Posterior vena cava (tissue), 2 donors: Measurements from ENCODE around the gene RGS12. TPM values are rescaled to one million over a fixed set of nuclear protein-coding genes. Genes with fewer than 3 reads are reported as not detected.

ENCODE experiments used
- DNase-seq: peaks from one replicate; pipeline ENCODE4 v3.0.0-alpha.2; 2020; ENCODE audit warnings: low spot score
- intact Hi-C, 2 donors: fragments of 100-400 bp; cut with DNase I; formaldehyde crosslinking; loops; one replicate each; pipeline versions ENCODE4 v1.14.1 to v1.14.2; 2022 to 2023
- total RNA-seq, 2 donors: library from RNA; stranded (reverse); fragmentation: NEBNext Ultra II Directional; extraction: Animal tissue kit (Norgen Biotek cat#: 25700); gene quantifications; one replicate each; pipeline ENCODE4 v1.2.1, GENCODE V29; 2021
- donor health status: DM: yes; HTN: yes; CAD: no.
- donor health status: DM: yes; HTN: yes; CAD: no.

The RGS12 gene
- total RNA-seq, 2 donors from 2014 or later: 18.7 to 19.5 TPM

DNA sequence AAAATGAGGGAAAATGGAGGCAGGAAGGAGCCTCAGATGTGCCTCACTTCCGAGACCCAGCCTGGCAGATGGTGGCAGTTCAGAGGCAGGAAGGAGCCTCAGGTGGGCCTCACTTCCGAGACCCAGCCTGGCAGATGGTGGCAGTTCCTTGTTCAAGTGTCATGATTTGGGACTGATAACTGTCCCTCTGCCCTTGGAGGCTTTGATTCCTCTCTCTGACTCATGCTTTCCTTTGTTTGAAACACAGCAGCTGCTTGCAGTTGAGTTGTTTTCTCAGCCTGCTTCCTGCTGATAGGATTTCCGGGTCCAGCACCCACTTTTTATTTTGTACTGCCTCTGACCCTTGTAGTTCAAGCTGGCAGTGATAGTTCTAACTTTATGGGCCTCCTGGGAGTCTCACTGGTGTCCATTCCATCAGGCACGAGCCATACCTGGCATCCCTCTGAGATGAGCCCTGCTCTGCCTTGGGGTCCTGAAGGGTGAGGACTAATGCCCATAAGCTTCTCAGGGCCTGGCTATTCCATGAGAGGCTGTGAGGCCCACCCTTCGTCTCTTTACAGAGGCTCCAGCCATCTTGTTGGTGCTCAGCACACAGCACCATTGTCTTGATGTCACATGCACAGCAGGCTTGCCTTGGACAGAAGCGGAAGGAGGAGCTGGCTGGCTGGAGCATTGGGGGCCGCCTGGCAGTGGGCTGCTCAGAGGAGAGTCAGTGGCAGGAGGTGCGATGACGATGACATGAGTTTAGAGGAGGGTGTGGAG lies 13.0 kb downstream of the RGS12 start:
- intact Hi-C loops: no loop called here
- no peak for DNase-seq

DNA sequence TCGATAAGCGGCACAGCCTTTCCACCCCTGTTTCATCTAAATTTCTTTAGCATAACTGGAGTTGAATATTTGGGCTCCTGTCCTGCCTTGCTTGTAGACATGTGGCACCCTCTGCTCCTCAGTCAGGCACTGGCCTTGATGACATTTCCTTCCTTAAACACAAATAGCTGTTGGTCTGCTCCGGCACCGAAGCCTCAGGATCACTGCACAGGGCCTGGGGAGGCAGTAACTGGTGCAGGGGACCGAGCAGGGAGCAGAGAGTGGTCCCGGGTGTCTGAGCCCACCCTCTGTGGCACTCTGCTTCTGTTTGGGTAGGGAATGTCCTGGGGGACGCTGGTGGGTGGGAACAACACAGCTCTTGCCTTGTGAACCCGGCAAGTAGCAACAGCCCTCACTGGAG lies 13.6 kb downstream of the RGS12 start:
- intact Hi-C loops: no loop called here
- no peak for DNase-seq

DNA sequence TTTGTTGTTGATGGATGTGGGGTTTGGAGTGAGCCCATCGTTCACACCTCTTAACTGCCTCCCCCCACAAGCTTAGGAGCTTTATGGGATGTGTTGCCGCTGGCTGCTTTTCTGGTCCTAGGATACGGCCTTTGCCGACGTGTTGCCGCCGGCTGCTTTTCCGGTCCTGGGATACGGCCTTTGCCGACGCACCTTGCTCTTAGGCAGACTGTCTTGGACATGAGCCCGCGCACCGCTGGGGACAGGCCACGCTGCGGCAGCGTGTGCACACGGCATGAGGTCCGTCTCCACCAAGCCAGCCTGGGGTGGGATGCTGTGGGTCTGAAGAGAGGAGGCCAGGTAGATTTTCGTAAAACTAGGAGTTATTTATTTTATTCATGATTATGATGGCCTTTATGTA lies 14.2 kb downstream of the RGS12 start:
- DNase-seq: no peak
- intact Hi-C loops: no loop called here

DNA sequence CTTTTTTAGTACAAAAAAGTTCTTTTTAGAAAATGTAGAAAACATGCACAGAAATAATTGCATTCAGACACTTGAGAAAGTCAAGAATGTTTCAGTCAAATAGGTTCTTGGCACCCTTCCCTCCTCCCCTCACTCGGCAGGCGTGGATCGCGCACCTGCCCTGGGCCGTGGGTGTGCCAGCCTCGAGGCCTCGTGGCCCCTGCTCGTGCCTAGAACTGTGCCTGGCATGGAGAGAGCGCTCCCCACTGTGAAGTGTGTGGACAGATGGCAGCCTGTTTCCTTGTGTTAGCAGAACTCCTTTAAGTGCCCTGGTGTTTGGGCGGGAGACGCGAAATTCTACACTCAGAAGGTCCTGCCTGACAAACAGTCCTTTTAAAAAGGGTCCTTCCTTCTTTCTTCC lies 14.7 kb downstream of the RGS12 start:
- intact Hi-C loops: no loop called here
- DNase-seq: no peak

DNA sequence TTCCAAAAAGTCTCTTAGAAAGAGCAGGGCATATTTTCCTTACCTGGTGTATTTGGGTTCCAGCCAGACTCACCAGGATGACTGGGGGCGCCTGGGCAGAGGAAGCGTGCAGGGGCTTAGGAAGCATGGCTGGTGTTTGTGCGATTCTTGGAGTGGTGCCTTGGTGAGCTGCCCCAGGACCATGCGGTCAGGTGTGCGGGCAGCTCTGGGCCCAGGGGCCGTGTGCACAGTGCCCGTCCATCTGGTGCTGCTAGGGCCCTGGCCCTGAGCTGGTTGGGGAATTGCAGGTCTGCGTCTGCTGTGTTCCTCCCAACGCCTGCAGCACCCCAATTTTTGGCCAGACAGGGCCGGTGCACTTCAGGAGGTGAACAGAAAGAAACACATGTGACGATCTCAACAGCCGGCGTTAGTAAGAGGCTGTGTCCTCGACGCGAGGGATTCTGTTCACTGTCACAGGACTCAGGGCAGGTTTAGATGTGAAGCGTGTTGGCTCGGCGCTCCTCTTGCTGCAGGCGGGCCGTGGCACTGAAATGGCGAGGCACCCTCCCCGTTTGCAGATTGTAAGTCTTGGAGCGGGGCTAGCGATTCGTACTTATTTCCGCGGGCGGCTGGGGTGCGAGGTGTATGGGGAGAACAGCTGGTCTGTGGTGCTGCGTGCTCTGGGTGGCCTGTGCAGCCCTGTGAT lies 15.2 kb downstream of the RGS12 start:
- DNase-seq: no peak
- intact Hi-C loops: no loop called here

DNA sequence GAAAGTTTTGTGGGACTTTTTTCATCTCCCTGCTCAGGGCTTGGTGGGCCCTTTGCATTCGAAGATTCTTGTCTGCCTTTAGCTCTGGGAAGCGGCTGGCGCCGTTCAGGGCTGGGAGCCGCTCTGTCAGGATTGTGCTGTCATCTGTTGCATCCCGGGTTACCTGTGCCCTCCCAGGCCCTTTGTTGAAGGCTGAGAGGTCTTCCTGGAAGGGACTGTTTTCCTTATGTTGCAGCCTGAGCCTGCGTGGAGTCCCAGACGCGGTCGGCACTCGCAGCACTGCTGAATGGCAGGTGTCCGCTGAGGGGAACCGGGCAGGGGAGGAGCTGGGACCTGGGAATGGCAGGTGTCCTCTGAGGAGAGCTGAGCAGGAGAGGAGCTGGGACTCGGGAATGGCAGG lies 15.9 kb downstream of the RGS12 start:
- no peak for DNase-seq
- intact Hi-C loops: no loop called here

DNA sequence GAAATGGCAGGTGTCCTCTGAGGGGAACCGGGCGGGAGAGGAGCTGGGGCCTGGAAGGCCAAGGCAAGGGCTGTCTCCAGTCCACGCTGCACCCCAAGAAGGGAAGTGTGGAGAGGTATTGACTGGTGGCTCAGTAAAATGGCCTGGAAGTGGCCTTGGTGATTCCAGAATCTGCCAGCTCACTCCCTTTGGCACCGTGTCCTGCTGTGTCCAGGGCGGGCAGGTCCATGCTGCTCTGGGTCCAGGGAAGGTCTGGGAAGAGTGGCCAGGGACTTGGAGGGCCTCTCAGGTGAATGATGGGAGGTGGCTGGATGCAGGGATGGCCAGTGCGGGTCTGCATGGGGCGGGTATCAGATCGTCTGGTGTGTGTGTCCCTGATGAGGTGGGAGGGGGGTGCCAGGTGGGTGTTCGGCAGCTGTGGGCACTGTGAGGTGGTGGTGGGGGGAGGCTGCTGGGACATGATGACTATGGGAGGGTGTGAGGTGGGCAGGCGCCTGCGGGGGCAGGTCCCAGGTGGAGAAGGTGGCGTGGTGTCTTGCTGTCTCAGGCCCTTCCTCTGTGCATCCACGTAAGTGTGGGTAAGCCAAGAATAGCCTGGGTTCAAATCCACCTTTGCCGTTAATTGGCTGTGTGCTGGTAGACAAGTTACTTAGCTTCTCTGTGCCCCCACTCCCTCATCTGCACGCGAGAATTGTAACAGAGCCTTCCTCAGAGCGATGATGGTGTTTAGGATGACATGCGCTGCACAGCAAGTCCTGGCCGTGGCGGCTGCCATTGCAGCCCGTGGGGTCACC lies 17.7 kb downstream of the RGS12 start:
- DNase-seq: no peak
- intact Hi-C loops: no loop called here

DNA sequence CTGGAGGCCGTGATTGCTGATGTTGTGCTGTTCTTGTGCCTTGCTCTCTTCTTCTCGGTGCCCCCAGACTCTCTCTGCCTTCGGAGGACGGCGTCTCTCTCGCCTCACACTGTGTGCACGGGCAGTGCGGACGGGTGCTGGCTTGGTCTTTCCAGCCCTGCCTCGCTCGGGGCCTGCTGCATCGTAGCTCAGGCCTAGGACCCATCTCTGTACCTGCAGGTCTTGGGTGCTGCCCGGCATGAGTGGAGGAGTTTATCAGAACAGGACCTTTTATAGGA lies 18.2 kb downstream of the RGS12 start:
- intact Hi-C loops: no loop called here
- no peak for DNase-seq

DNA sequence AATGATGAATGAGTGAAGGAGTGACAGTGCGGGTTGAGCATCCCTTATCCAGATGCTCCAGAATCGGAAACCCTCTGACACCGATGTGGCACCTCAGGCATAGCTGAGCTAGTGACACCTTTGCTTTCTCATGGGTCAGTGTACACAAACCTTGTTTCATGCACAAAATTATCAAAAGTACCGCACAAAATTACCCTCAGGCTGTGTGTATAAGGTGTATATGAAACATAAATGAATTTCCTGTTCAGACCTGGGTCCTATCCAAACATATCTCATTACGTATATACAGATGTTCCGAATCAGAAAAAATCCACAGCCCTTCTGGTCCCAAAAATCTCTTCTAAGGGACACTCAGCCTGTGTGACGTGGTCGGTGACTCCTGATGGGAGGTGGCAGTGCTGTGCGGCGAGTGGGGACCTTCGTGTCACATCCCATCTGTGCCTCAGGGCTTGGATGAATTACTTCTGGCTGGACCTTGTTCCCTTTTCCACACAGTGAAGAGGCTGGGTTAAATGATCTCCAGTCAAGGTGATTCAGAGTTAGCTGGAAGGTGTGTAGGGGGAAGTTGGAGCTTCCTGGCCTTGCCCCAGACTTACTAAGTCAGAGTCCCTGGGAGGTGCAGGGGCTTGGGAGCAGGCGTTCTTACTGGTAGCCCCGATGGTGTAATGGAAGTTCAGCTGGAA lies 18.8 kb downstream of the RGS12 start:
- intact Hi-C loops: no loop called here
- no peak for DNase-seq

DNA sequence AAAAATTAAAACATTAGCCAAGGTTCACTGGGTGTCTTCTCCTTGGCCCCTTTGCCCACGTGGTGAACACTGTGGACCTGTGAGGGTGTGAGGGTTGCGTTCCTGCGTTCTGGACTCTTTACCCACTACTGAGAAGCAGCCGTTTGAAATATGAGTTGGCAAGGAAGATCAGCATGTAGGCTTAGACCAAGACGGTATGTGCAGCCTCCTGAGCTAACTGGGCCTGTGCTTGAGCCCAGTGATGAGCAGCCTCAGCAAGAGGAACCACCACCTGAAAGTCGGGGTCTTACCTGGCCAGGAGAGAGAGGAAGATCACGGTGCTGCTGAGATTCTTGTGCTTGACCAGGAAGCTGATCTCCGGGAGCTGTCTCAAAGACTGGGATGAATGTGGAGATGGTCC lies 19.5 kb downstream of the RGS12 start:
- no peak for DNase-seq
- intact Hi-C loops: no loop called here

DNA sequence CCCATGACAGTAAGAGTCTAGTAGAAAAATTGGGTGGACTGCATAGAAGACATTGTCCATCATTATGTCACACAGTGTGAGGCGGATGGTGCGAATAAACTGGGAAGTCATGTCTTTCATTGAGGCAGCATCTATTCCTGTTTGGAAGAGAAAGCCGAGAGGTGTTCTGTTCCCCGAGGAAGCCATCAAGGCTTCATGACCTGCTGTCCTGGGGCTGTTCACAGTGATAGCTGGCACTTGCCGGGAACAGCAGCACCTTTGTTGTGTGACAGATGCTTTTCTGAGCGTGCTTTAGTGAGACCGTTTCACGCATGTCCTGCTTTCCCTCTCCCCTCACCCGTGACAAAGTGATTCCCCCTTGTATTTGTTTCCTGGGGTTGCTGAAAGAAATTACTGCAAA lies 20.3 kb downstream of the RGS12 start:
- intact Hi-C loops: no loop called here
- DNase-seq: no peak

DNA sequence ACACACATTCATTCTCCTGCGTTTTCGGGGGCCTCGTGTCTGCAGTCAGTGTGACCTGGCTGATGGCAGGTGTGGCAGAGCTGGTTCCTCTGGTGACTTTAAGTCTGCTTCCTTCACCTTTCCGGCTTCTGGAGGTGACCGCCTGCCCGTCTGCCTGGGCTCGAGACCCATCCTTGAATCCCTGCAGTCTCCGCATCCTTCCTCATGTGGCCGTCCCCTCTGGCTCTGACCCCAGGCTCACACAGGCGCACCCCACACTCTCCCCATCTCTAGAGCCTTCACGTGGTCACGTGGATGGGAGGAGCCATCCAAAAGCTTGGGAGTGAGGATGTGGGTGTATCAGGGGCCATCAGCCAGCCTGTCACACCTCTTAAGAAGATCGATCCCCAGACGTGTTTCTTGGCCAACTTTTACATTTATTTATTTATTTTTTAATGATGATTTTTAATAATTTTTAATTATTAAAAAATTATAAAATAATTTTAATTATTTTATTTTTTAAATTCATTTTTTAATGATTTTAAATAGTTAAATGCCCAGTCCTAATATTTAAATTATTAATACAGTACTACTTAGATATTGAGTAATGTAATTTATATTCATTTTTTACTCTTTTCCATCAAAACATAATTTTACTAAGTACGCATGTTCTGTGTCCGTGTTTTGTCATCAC lies 20.9 kb downstream of the RGS12 start:
- no peak for DNase-seq
- intact Hi-C loops: no loop called here

DNA sequence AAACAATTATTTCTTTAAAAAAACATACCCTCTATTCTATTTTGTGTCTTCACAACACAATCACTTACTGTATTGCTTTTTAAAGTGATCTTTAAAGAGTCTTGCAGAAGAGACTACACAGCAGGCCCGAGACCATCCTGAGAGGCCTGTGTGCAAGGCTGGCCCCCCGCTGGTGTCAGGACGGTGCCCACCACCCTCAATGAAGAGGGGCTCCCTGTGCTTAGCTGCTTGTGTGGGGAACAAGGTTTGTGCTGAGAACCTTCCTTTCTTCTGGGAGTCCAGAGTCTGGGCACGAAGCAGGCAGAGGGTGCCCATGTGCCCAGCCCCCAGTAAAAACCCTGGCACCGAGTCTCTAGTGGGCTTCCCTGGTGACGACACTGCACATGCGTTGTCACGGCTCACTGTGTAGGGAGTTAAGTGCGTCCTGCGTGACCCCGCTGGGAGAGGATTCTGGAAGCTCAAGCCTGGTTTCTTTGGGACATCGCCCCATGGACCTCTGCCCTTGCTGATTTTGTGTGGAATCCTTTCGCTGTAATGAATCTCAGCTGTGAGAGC lies 22.0 kb downstream of the RGS12 start:
- intact Hi-C loops: no loop called here
- no peak for DNase-seq

DNA sequence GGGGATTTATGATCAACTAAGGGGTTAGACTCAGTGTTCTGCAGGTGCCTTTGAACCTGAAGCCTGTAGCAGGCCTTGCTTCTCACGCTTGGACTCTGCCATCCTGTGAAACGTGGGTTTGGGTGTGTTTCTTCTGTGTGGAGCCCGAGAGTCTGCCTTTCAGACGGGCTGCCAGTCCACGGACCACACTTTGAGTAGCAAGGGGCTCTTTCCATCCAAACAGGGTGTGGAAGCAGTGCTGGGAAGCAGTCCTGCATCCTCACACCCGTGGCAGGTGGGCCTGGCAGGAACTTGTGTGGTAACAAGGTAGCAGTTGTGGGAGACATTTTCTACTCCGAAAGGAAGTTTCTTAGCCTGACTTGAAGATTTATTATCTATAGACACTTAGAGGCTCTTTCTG lies 22.7 kb downstream of the RGS12 start:
- intact Hi-C loops: no loop called here
- DNase-seq: no peak

DNA sequence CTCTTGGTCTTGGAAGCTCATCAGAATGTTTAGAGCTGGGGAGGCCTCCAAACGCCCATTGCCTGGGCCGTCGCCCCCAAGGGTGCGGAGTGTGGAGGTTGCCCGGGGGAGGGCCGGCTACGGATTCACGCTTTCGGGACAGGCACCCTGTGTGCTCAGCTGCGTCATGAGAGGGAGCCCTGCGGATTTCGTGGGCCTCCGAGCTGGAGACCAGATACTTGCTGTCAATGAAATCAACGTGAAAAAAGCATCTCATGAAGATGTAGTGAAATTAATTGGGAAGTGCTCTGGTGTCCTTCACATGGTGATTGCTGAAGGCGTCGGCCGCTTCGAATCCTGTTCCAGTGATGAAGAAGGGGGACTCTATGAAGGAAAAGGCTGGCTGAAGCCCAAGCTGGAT lies 23.3 kb downstream of the RGS12 start:
- intact Hi-C loops: no loop called here
- no peak for DNase-seq

DNA sequence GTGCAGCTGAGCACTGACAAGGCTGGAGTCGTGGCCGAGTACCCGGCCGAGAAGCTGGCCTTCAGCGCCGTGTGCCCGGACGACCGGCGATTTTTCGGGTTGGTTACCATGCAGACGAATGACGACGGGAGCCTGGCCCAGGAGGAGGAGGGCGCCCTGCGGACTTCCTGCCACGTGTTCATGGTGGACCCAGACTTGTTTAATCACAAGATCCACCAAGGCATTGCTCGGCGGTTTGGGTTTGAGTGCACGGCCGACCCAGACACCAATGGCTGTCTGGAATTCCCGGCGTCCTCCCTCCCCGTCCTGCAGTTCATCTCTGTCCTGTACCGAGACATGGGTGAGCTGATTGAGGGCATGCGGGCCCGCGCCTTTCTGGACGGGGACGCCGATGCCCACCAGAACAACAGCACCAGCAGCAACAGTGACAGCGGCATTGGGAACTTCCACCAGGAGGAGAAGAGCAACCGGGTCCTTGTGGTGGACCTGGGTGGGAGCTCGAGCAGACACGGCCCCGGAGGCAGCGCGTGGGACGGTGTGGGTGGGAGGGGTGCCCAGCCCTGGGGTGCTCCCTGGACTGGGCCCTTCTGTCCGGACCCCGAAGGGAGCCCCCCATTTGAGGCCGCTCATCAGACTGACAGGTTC lies 24.3 kb downstream of the RGS12 start:
- intact Hi-C loops: no loop called here
- no peak for DNase-seq

DNA sequence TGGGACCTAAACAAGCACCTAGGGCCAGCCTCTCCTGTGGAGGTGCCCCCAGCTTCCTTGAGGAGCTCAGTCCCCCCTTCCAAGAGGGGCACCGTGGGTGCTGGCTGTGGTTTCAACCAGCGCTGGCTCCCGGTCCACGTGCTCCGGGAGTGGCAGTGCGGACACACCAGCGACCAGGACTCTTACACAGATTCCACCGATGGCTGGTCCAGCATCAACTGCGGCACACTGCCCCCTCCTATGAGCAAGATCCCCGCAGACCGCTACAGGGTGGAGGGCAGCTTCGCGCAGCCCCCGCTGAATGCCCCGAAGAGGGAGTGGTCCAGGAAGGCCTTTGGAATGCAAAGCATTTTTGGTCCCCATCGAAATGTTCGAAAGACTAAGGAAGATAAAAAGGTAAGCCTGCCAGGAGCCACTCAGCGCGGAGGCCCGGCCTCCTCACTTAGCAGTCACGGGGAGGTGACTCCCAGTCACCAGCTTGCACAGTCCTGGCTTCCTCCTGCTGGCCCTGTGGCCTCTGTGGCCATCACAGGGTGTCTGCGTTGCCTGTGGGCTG lies 24.9 kb downstream of the RGS12 start:
- no peak for DNase-seq
- intact Hi-C loops: no loop called here

DNA sequence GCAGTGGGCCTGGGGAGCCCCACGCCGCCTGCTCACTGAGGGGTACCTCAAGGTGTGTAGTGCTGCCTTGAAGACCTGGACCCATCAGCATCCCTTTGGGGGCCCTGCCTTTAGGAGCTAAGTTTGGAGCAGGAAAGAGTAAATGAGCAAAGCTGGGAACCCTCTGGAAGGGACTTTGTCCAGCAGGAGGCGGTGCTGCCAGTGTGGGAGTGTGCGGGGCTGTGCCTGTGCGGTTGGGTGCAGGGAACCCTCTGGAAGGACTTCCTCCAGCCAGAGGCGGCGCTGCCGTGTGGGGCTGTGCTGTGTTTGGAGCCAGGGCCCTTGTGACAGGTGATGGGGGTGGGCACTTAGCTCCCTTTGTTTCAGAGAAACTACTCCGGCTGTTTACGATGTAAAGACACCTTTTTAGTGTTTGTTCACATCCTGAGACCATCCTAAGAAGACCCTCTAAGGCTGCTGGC lies 25.8 kb downstream of the RGS12 start:
- no peak for DNase-seq
- intact Hi-C loops: no loop called here
